HEK293 (cell line): Measurements from ENCODE around the gene LRRC23.

ENCODE experiments used
- CTCF ChIP-seq: fragments of 450-650 bp; formaldehyde crosslinking; IDR thresholded peaks from 2 replicates; pipeline ENCODE4 v1.5.1; 2016; ENCODE audit warnings: missing biosample characterization, missing genetic modification characterization
- GLI4 ChIP-seq: fragments of 450-650 bp; formaldehyde crosslinking; IDR thresholded peaks from 2 replicates; pipeline ENCODE4 v1.5.1; 2016; ENCODE audit warnings: missing biosample characterization, missing genetic modification characterization
- ZEB2 ChIP-seq: fragments of 450-650 bp; formaldehyde crosslinking; IDR thresholded peaks from 2 replicates; pipeline ENCODE4 v1.5.1; 2016; ENCODE audit warnings: missing biosample characterization, missing genetic modification characterization
- ZNF335 ChIP-seq: fragments of 450-650 bp; formaldehyde crosslinking; conservative IDR thresholded peaks from 2 replicates; pipeline ENCODE4 v1.5.1; 2016; ENCODE audit warnings: missing biosample characterization, missing genetic modification characterization
- ZNF341 ChIP-seq: fragments of 450-650 bp; formaldehyde crosslinking; IDR thresholded peaks from 2 replicates; pipeline ENCODE4; 2016; ENCODE audit warnings: low read depth, missing biosample characterization, missing genetic modification characterization
- ZNF629 ChIP-seq: fragments of 450-650 bp; formaldehyde crosslinking; IDR thresholded peaks from 2 replicates; pipeline ENCODE4 v1.5.1; 2017; ENCODE audit warnings: missing biosample characterization, missing genetic modification characterization
- TF ChIP-seq, protein P1 (sequence below): sonication (generic); formaldehyde crosslinking; IDR thresholded peaks from 2 replicates; pipeline ENCODE4 v1.8.1; 2022; ENCODE audit warnings: mild to moderate bottlenecking, moderate library complexity, missing genetic modification reagents

GRCh38 chr12:6945613-6946012, 41.0 kb downstream of the LRRC23 start:
- TF ChIP-seq ZNF629 (tag by site-specific recombination) (no peak), ZNF335 (tag by site-specific recombination) (no peak), ZEB2 (tag by site-specific recombination) (no peak), CTCF (tag by site-specific recombination) (peak; percentile 22; the same call in 1 of the 2 replicates), ZNF341 (tag by site-specific recombination) (no peak), GLI4 (tag by site-specific recombination) (no peak)
- TF ChIP-seq, protein P1, sequence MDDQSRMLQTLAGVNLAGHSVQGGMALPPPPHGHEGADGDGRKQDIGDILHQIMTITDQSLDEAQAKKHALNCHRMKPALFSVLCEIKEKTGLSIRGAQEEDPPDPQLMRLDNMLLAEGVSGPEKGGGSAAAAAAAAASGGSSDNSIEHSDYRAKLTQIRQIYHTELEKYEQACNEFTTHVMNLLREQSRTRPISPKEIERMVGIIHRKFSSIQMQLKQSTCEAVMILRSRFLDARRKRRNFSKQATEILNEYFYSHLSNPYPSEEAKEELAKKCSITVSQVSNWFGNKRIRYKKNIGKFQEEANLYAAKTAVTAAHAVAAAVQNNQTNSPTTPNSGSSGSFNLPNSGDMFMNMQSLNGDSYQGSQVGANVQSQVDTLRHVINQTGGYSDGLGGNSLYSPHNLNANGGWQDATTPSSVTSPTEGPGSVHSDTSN (CRISPR knock-in tag) = no peak
